Measurements from ENCODE around the gene SPATA6.
"Not testable (repeated sequence)": the region's sequence is repeated elsewhere in the genome, so short reads cannot be mapped to it uniquely, and the experiment has no call there.

SPATA6 gene

GRCh38 chr1:48338257-48338656 is 133.7 kb downstream of the SPATA6 start:
- no peak for DNase-seq

GRCh38 chr1:48333316-48333715 is 138.7 kb downstream of the SPATA6 start:
- no peak for DNase-seq

- DNase-seq: no peak
Observed at GRCh38 chr1:48332115-48332514, 139.9 kb downstream of the SPATA6 start.

GRCh38 chr1:48329905-48330304 is 142.1 kb downstream of the SPATA6 start:
- DNase-seq: no peak

- no peak for DNase-seq
Observed at GRCh38 chr1:48329486-48329885, 142.5 kb downstream of the SPATA6 start.

GRCh38 chr1:48311829-48312228 is 160.2 kb downstream of the SPATA6 start:
- not testable (repeated sequence) for DNase-seq

GRCh38 chr1:48309564-48310082 is 162.4 kb downstream of the SPATA6 start:
- no peak for DNase-seq

GRCh38 chr1:48302652-48303051 is 169.4 kb downstream of the SPATA6 start:
- DNase-seq: no peak

GRCh38 chr1:48294656-48295055 is 177.3 kb downstream of the SPATA6 start:
- no peak for DNase-seq

- DNase-seq: not testable (repeated sequence)
Observed at GRCh38 chr1:48294094-48294493, 177.9 kb downstream of the SPATA6 start.

- no peak for DNase-seq
Observed at GRCh38 chr1:48292706-48293105, 179.3 kb downstream of the SPATA6 start.

- no peak for DNase-seq
Observed at GRCh38 chr1:48291421-48291820, 180.6 kb downstream of the SPATA6 start.

- no peak for DNase-seq
Observed at GRCh38 chr1:48285525-48285924, 186.5 kb downstream of the SPATA6 start.

- DNase-seq: not testable (repeated sequence)
Observed at GRCh38 chr1:48284696-48285420, 187.1 kb downstream of the SPATA6 start.

GRCh38 chr1:48282329-48282728 is 189.7 kb downstream of the SPATA6 start:
- not testable (repeated sequence) for DNase-seq

GRCh38 chr1:48277437-48277836 is 194.6 kb downstream of the SPATA6 start:
- not testable (repeated sequence) for DNase-seq

GRCh38 chr1:48266576-48266975 is 205.4 kb downstream of the SPATA6 start:
- no peak for DNase-seq

- no peak for DNase-seq
Observed at GRCh38 chr1:48263041-48263440, 209.0 kb downstream of the SPATA6 start.

- no peak for DNase-seq
Observed at GRCh38 chr1:48261881-48262400, 210.1 kb downstream of the SPATA6 start.

- no peak for DNase-seq
Observed at GRCh38 chr1:48258106-48258505, 213.9 kb downstream of the SPATA6 start.

- DNase-seq: no peak
Observed at GRCh38 chr1:48254254-48254653, 217.8 kb downstream of the SPATA6 start.

GRCh38 chr1:48251821-48252220 is 220.2 kb downstream of the SPATA6 start:
- DNase-seq: no peak

- DNase-seq: no peak
Observed at GRCh38 chr1:48251323-48251722, 220.7 kb downstream of the SPATA6 start.

GRCh38 chr1:48250572-48250971 is 221.4 kb downstream of the SPATA6 start:
- DNase-seq: no peak

GRCh38 chr1:48249868-48250267 is 222.1 kb downstream of the SPATA6 start:
- DNase-seq: no peak
